ENCODE measurements around the gene SRGAP2. TPM values are rescaled to one million over a fixed set of nuclear protein-coding genes. Genes with fewer than 3 reads are reported as not detected.
"Not testable (repeated sequence)": the region's sequence is repeated elsewhere in the genome, so short reads cannot be mapped to it uniquely, and the experiment has no call there.

The SRGAP2 gene
- total and polyA plus RNA-seq, 8 donors: 8.0 to 36.3 (median 12.9) TPM

DNA sequence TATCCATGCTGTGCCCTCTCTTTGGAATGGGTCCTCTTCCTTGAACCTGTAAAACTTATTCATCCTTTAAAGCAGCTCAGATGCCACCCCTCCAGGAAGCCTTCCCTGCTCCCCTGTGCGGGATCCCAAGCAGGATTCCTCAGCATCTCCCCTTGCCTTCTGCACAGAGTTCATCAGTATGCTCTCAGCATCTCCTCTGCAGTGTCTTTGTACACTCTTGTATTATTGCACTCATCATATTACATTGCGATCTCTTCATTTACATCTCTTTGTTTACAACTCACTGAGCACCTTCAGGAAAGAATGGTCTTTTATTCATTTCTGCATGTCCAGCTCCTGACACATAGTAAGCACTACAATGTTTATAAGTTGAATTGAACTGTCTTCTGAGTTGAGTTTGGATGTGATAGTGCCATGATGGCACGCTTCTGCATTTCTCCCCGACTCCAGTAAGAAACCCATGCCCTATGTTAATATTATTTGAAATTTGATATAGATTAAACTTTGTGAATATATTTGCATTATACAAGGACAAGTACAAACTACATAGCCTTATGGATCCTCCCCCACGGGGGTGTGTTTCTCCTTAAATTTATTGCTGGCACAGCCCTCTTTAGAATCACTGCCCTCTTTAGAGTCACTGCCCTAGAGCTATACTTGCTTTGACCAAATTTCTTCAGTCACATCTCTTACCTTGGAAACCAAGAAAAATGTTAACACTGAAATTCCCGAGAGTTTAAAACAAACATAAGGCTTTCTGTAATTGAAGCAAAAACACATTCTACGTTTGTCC, 12.5 kb downstream of the SRGAP2 start:
- H3K27me3 ChIP-seq; FAIRE-seq; H3K4me3 ChIP-seq; H3K9me3 ChIP-seq; ATAC-seq; H3K36me3 ChIP-seq; H3K4me1 ChIP-seq; DNase-seq; intact Hi-C loops (cut with DNase I); H3K27ac ChIP-seq: not testable (repeated sequence)
- 78 to 81% methylated on average over 3 to 4 of the region's 7 CpGs for WGBS, 2 donors

GRCh38 chr1:206218285-206218684, 14.9 kb downstream of the SRGAP2 start:
- H3K27me3 ChIP-seq; H3K4me1 ChIP-seq; DNase-seq; H3K4me3 ChIP-seq; ATAC-seq; H3K36me3 ChIP-seq; intact Hi-C loops (cut with DNase I); H3K9me3 ChIP-seq; H3K27ac ChIP-seq; FAIRE-seq: not testable (repeated sequence)
- 89 to 90% methylated on average over 2 of the region's 3 CpGs for WGBS, 2 donors

GRCh38 chr1:206218765-206219164, 15.4 kb downstream of the SRGAP2 start:
- H3K4me1 ChIP-seq; DNase-seq; H3K27ac ChIP-seq; H3K36me3 ChIP-seq; H3K4me3 ChIP-seq; H3K27me3 ChIP-seq; H3K9me3 ChIP-seq; intact Hi-C loops (cut with DNase I); FAIRE-seq: not testable (repeated sequence)
- ATAC-seq: peak in 1 of 4 donors; percentile 35
- WGBS, 2 donors: no CpG with 5 or more reads among the region's 2 CpGs

GRCh38 chr1:206219514-206220331, 16.4 kb downstream of the SRGAP2 start:
- H3K4me3 ChIP-seq; H3K9me3 ChIP-seq; intact Hi-C loops (cut with DNase I); FAIRE-seq; H3K27me3 ChIP-seq; H3K4me1 ChIP-seq; DNase-seq; H3K36me3 ChIP-seq: not testable (repeated sequence)
- H3K27ac ChIP-seq: peak overlapping the region in 3 of 4 donors; percentile 17 to 52 (median 44)
- ATAC-seq: peak; percentile 53 to 84 (median 66)
- 31 to 39% methylated on average over 4 to 5 of the region's 13 CpGs for WGBS, 2 donors

DNA sequence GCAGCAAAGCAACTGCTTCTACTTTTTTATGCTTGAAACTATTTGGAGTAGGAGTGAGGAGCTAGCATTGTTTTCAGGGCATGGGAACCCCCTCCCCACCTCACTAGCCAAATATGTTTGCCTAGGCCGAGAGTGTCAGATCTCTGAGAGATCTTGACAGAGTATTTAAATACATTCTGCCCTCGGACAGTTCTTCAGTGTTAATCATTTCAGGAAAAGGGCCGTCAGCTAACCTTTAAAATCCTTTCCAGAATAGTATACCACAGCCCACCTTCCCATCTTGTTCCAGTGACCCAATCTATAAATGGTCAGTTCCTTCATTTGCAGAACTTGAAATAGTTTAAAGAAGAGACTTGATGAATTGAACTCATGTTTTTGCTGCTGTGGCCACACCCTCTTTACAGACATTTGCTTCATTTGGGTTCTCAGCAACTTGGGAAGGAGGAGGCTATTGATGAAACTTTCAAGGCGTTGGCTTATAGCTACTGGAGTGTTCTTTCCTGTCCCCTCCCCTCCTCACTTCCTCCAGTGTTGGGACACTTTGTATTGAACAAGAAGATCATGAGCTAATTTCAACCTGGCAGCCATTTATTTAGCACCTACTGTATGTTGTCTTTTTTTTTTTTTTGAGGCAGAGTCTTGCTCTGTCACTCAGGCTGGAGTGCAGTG, 17.1 kb downstream of the SRGAP2 start:
- H3K4me3 ChIP-seq; H3K27me3 ChIP-seq; H3K4me1 ChIP-seq; H3K9me3 ChIP-seq; FAIRE-seq; H3K36me3 ChIP-seq; DNase-seq; intact Hi-C loops (cut with DNase I): not testable (repeated sequence)
- H3K27ac ChIP-seq: peak overlapping the region in 3 of 4 donors; percentile 17 to 52 (median 44)
- peak in 3 of 4 donors; percentile 12 to 26 (median 13) for ATAC-seq
- 51 to 53% methylated on average over 4 of the region's 4 CpGs for WGBS, 2 donors

DNA sequence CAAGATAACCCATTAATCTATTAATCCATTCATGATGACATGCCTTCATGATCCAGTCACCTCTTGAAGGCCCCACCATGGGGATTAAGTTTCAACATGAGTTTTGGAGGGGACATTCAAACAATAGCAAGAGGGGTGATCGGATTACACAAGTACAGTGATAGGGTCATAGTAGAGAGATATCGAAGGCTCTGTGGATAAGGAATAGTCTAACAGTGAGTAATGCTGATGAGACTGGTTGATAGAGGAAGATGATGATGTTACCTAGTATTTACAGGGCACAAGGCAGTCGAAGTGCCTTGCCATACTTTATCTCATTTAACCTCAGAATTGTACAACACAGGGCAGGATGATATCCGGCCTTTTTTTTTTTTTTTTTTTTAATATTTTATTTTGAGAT, 18.2 kb downstream of the SRGAP2 start:
- ATAC-seq; intact Hi-C loops (cut with DNase I); DNase-seq; H3K27me3 ChIP-seq; H3K27ac ChIP-seq; H3K9me3 ChIP-seq; H3K4me3 ChIP-seq; H3K4me1 ChIP-seq; H3K36me3 ChIP-seq; FAIRE-seq: not testable (repeated sequence)
- no CpG with 5 or more reads among the region's 4 CpGs for WGBS, 2 donors

- intact Hi-C loops (cut with DNase I); FAIRE-seq: not testable (repeated sequence)
- ATAC-seq: peak in 1 of 4 donors; percentile 7
Measured at GRCh38 chr1:206224190-206224776, 20.9 kb downstream of the SRGAP2 start.

DNA sequence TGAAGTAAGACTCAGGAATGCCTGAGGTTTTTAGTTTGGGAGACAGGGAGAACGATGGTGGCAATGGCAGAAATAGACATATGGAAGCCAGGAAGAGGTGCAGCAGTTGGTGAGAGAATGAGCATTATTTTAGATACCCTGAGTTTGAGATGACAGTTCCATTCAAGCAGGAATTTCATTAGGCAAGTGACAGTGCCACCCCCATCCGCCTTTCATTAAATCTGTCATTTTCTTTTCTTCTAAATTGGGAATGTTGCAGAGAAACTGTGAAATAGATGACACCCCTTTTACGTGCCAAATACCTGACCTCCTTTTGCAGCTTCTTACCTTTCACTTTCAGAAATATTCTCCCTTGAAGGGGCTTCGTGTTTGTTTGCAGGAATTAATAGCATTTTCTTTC, 22.0 kb downstream of the SRGAP2 start:
- H3K27ac ChIP-seq; H3K4me1 ChIP-seq; ATAC-seq; intact Hi-C loops (cut with DNase I); H3K9me3 ChIP-seq; FAIRE-seq; H3K36me3 ChIP-seq; H3K27me3 ChIP-seq; DNase-seq; H3K4me3 ChIP-seq: not testable (repeated sequence)
- 75 to 79% methylated on average over 3 to 4 of the region's 4 CpGs for WGBS, 2 donors

More at GRCh38 chr1:206224190-206224776, 20.9 kb downstream of the SRGAP2 start:
- not testable (repeated sequence) for DNase-seq, H3K36me3 ChIP-seq, H3K9me3 ChIP-seq, H3K27me3 ChIP-seq, H3K4me3 ChIP-seq, H3K27ac ChIP-seq, H3K4me1 ChIP-seq
- WGBS, 2 donors: 77 to 91% methylated on average over 2 of the region's 6 CpGs

GRCh38 chr1:206226886-206227285, 23.5 kb downstream of the SRGAP2 start:
- H3K27ac ChIP-seq; H3K36me3 ChIP-seq; DNase-seq; H3K4me1 ChIP-seq; H3K4me3 ChIP-seq; intact Hi-C loops (cut with DNase I); H3K27me3 ChIP-seq; FAIRE-seq; H3K9me3 ChIP-seq: not testable (repeated sequence)
- WGBS, 2 donors: 72 to 84% methylated on average over 3 of the region's 5 CpGs
- ATAC-seq: peak in 1 of 4 donors; percentile 43

- H3K4me1 ChIP-seq; H3K4me3 ChIP-seq; ATAC-seq; H3K36me3 ChIP-seq; DNase-seq; H3K27me3 ChIP-seq; H3K27ac ChIP-seq; intact Hi-C loops (cut with DNase I); H3K9me3 ChIP-seq; FAIRE-seq: not testable (repeated sequence)
- 72% methylated on average over 2 of the region's 2 CpGs for WGBS, 2 donors
Measured at GRCh38 chr1:206229286-206229685, 25.9 kb downstream of the SRGAP2 start.

DNA sequence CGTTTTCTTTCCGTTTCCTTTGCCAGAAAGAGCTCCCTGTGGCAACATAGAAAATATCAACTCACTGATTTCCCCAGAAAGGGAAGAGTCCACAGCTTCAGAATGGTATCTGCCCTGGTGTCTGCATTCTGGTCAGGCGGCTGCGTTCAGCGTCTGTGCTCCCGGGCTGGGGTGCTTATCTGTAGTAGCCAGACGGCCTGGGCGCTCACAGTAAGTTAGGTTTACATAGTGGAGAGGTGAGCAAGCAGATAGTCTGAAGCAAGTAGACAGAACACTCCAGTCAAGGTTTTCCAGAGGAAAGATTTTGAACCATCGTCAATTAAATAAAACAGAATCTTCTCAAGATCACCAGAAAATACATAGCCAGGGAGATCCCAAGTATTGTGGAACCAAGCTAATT, 28.6 kb downstream of the SRGAP2 start:
- peak in 3 of 4 donors; percentile 65 to 81 (median 79) for ATAC-seq
- 50 to 70% methylated on average over 7 to 9 of the region's 9 CpGs for WGBS, 2 donors
- DNase-seq; FAIRE-seq; H3K36me3 ChIP-seq; H3K27me3 ChIP-seq; H3K4me1 ChIP-seq; intact Hi-C loops (cut with DNase I); H3K9me3 ChIP-seq; H3K4me3 ChIP-seq; H3K27ac ChIP-seq: not testable (repeated sequence)
